Esophagus muscularis mucosa (tissue), 4 donors: ENCODE results near the gene USP19.

Source experiments
- EP300 ChIP-seq: sonication (generic); formaldehyde crosslinking; IDR thresholded peaks from one replicate; pipeline ENCODE4 v1.6.1; 2017; ENCODE audit warnings: antibody characterized with exemption
- POLR2A ChIP-seq: fragments of 450-650 bp; IDR thresholded peaks from one replicate; pipeline ENCODE4 v1.6.1; 2017; ENCODE audit warnings: antibody characterized with exemption, moderate library complexity, mild to moderate bottlenecking, low read depth
- POLR2AphosphoS5 ChIP-seq, 2 donors: sonication (generic); formaldehyde crosslinking; IDR thresholded peaks; one replicate each; pipeline ENCODE4 v1.6.1; 2017; ENCODE audit warnings: antibody characterized with exemption in 2 of 2
- TF ChIP-seq, protein P1 (sequence below), 3 experiments: fragments of 200-600 bp in 2 of 3; fragments of 450-650 bp in 1 of 3; sonication (generic) in 2 of 3; IDR thresholded peaks; one replicate each; pipeline ENCODE4 v1.5.1; 2017 to 2019; ENCODE audit warnings: antibody characterized with exemption in 3 of 3, mild to moderate bottlenecking in 2 of 3, moderate library complexity in 1 of 3

DNA sequence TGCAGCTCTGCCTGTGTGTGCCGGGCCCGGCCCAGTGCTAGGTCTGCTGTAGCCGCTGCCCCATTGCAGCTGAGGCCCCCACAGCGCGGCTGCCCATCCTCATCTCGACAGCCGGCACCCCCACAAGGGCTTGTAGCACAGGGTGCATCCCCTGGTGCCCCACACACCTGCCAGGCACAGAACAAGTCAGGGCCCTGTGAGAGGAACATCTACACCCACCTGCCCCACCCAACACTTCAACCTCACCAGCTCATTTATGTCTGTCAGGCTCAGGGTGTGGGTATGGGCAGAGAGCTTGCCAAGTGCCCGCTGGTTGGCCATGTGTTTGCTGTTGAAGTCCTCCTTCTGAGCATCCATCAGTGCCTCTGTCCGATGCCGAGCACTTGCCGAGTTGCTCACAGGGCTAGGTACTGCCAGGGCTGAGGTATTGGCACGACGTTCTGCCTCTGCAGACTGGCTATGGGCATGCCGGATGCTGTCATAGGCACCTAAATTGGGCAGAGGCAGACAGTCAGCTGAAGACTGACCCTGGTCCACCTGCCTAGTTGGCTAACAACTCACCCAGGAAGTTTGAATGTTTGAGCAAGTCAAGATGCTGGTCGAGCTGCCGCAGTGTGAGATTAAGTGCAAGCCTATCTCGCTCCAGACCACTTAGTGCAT, 2.4 kb upstream of the USP19 start:
- TF ChIP-seq, protein P1, sequence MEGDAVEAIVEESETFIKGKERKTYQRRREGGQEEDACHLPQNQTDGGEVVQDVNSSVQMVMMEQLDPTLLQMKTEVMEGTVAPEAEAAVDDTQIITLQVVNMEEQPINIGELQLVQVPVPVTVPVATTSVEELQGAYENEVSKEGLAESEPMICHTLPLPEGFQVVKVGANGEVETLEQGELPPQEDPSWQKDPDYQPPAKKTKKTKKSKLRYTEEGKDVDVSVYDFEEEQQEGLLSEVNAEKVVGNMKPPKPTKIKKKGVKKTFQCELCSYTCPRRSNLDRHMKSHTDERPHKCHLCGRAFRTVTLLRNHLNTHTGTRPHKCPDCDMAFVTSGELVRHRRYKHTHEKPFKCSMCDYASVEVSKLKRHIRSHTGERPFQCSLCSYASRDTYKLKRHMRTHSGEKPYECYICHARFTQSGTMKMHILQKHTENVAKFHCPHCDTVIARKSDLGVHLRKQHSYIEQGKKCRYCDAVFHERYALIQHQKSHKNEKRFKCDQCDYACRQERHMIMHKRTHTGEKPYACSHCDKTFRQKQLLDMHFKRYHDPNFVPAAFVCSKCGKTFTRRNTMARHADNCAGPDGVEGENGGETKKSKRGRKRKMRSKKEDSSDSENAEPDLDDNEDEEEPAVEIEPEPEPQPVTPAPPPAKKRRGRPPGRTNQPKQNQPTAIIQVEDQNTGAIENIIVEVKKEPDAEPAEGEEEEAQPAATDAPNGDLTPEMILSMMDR (IDR thresholded peaks at IDR 0.05): no peak
- TF ChIP-seq POLR2A (no peak), POLR2AphosphoS5 (IDR thresholded peaks at IDR 0.05) (no peak), EP300 (no peak)
